ENCODE data around the gene CX3CL1. TPM values are rescaled to one million over a fixed set of nuclear protein-coding genes. Genes with fewer than 3 reads are reported as not detected.
A peak's percentile ranks its signal among the peaks of the same experiment; 100 is the strongest.

CX3CL1 gene
- total and polyA plus RNA-seq, 2 of the 13 experiments (the other 11 are each of a cell fraction or from before 2014, with no cell fraction given): 57.3 to 60.8 TPM

- TF ChIP-seq JUND (CRISPR knock-in tag; IDR thresholded peaks at IDR 0.05) (peak; percentile 20; the same call in 1 of the 2 replicates), ZNF142 (CRISPR knock-in tag; IDR thresholded peaks at IDR 0.05) (no peak), POLR2AphosphoS5 (IDR thresholded peaks at IDR 0.05; ENCODE audit: low read depth, low read length) (no peak), ZNF883 (CRISPR knock-in tag; IDR thresholded peaks at IDR 0.05; ENCODE audit: not compliant biosample characterization) (no peak), PITX1 (CRISPR knock-in tag; IDR thresholded peaks at IDR 0.05) (no peak), ZNF24 (IDR thresholded peaks at IDR 0.05) (no peak), TCF7L2 (IDR thresholded peaks at IDR 0.05; ENCODE audit: low read depth, low read length) (no peak), TCF12 (IDR thresholded peaks at IDR 0.05) (no peak), TCF12 (CRISPR knock-in tag; IDR thresholded peaks at IDR 0.05) (no peak), POLR2G (IDR thresholded peaks at IDR 0.05; ENCODE audit: low read depth, low read length) (no peak), ZNF180 (CRISPR knock-in tag; IDR thresholded peaks at IDR 0.05; ENCODE audit: borderline replicate concordance, low read depth) (no peak), ZBTB2 (CRISPR knock-in tag; IDR thresholded peaks at IDR 0.05; ENCODE audit: low read depth) (no peak), DNMT3B (CRISPR knock-in tag; conservative IDR thresholded peaks at IDR 0.05) (no peak), EZH2 (conservative IDR thresholded peaks at IDR 0.05; ENCODE audit: low read depth, low read length) (no peak), ATAD3A (CRISPR knock-in tag; IDR thresholded peaks at IDR 0.05) (no peak), ZFP36L2 (CRISPR knock-in tag; IDR thresholded peaks at IDR 0.05) (no peak), KLF9 (CRISPR knock-in tag; IDR thresholded peaks at IDR 0.05; ENCODE audit: low read depth) (no peak), CREB3 (CRISPR knock-in tag; IDR thresholded peaks at IDR 0.05) (no peak), RXRB (CRISPR knock-in tag; IDR thresholded peaks at IDR 0.05; ENCODE audit: borderline replicate concordance) (no peak), ZNF329 (CRISPR knock-in tag; IDR thresholded peaks at IDR 0.05; ENCODE audit: low read depth) (no peak), ZNF770 (CRISPR knock-in tag; IDR thresholded peaks at IDR 0.05) (no peak)
Measured at GRCh38 chr16:57377080-57377841, 5.0 kb downstream of the CX3CL1 start (continued).

Data from HepG2 (cell line).